Skeletal muscle tissue (tissue), 4 donors: ENCODE measurements around the gene STK40. TPM values are rescaled to one million over a fixed set of nuclear protein-coding genes. Genes with fewer than 3 reads are reported as not detected.

Experiments used
- H3K27ac ChIP-seq: one replicate; pipeline ENCODE4 v1.7.0; 2013; ENCODE audit warnings: mild to moderate bottlenecking, low read depth, low read length, inconsistent platforms
- H3K27me3 ChIP-seq, 3 donors: one replicate each; pipeline ENCODE4 v1.7.0; 2013; ENCODE audit warnings: low read length in 3 of 3; ENCODE audit not compliant: control insufficient read depth in 3 of 3, insufficient read depth in 3 of 3
- H3K36me3 ChIP-seq, 3 donors: one replicate each; pipeline ENCODE4 v1.7.0; 2013; ENCODE audit warnings: low read length in 3 of 3; ENCODE audit not compliant: control insufficient read depth in 3 of 3, insufficient read depth in 3 of 3
- H3K4me1 ChIP-seq, 3 donors: one replicate each; pipeline ENCODE4 v1.7.0; 2013; ENCODE audit warnings: low read length in 3 of 3, mild to moderate bottlenecking in 3 of 3; ENCODE audit not compliant: control insufficient read depth in 3 of 3, insufficient read depth in 3 of 3
- H3K4me3 ChIP-seq, 3 donors: one replicate each; pipeline ENCODE4 v1.7.0; 2013; ENCODE audit warnings: low read length in 3 of 3
- H3K9ac ChIP-seq, 3 donors: one replicate each; pipeline ENCODE4 v1.7.0; 2013; ENCODE audit warnings: low read length in 3 of 3, mild to moderate bottlenecking in 3 of 3, moderate library complexity in 2 of 3, low read depth in 1 of 3
- H3K9me3 ChIP-seq, 3 donors: one replicate each; pipeline ENCODE4 v1.7.0; 2013; ENCODE audit warnings: low read length in 3 of 3; ENCODE audit not compliant: control insufficient read depth in 3 of 3
- total RNA-seq: library from RNA; depleted of rRNA; stranded (reverse); fragments of >200 nt; gene quantifications from one replicate; pipeline ENCODE4 v1.2.3, GENCODE V29; 2014
- donor health status: Osteomylitis.

Gene STK40
- total RNA-seq, 1 donor from 2014 or later, result 11.0 TPM

DNA sequence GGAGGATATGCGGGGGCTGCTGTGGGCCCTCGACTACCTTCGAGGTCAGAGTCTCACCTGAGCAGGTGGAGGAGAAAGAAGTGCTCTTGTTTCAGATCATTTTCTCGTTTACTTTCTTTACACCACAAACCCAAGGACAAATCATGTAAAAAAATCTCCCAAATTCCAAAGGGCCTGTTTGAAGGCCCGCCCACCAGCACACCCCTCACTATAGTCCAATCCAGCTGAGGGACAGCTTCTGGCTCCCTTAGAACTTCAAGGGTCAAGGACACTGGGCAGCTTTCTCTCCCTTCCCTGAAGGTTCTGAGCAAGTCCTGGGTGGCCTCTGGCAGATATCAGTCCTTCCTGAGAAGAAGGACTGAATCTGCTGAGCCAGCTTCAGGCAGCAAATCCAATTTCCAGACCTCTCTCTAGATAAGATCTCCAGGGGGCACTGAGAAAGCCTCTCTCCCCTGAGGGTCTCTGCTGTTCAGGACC, 5.5 kb downstream of the STK40 start:
- Histone ChIP-seq H3K4me3 (no peak overlapping the region), H3K36me3 (peaks cover 0 to 6% (median 3%) of the 10 kb centered on the region in 3 donors), H3K27ac (no peak overlapping the region), H3K4me1 (peaks cover 55 to 82% (median 57%) of the 10 kb centered on the region in 3 donors), H3K9ac (peak overlapping the region in 2 of 3 donors; percentile 20 to 64), H3K9me3 (no peaks in the 10 kb centered on the region), H3K27me3 (no peaks in the 10 kb centered on the region)

DNA sequence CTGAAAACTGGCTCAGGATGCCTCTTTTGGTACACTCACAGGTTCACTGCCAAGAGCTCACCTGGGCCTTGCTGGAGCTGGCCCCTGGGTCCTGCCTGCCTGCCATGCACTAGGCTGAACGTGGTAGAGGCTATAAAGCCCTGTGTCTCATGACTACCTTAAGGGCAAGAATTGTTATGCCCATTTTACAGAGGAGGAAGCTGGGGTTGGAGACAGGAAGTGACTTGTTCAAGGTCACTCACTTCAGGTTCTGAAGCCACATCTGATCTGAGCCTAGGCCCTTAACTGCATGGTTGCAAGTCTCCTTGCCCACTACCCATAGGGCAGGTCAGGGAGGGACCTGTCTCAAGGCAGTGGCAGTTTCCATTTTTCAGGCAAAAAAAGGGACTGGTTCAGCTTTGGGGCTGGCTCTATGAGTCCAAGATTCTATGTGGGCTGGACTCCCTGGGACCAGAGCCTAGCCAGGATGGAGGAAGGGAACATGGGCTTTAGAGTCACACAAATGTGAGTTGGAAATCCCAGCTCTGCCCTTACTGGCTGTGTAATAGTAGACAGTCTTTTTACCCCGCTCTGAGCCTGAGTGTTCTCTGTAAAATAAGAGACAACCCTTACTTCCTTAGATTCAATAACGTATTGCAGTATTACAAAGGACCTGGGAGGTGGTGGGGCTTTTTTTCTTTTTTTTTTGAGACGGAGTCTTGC, 7.8 kb downstream of the STK40 start:
- Histone ChIP-seq H3K9me3 (no peaks in the 10 kb centered on the region), H3K27ac (peak overlapping the region; percentile 25), H3K27me3 (no peaks in the 10 kb centered on the region), H3K36me3 (peaks cover 0 to 6% (median 3%) of the 10 kb centered on the region in 3 donors), H3K4me3 (no peak overlapping the region), H3K9ac (no peak overlapping the region), H3K4me1 (peaks cover 58 to 82% (median 58%) of the 10 kb centered on the region in 3 donors)

DNA sequence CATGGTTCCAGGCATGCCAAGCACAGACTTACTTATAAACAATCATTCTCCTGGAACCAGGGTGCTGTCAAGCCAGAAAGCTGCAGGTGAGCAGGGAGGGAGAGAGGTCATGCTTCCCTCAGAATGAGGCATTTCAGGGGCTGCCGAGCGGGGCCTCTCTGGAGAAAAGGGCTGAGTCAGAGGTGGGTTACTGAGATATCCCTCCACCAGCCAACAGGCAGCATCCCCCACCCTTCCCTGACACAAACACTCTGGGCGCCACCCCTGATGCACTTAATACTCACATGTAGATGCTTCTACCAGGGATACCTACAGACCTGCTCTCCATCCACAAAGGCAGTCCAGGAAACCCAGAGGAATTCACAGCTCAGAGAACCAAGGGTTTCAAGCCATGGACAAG, 13.1 kb downstream of the STK40 start:
- H3K9me3 ChIP-seq, result no peaks in the 10 kb centered on the region
- H3K4me3 ChIP-seq, result no peak overlapping the region
- peaks cover 43 to 66% (median 60%) of the 10 kb centered on the region in 3 donors for H3K4me1 ChIP-seq
- peak overlapping the region; percentile 96 for H3K27ac ChIP-seq
- no peaks in the 10 kb centered on the region for H3K27me3 ChIP-seq
- H3K9ac ChIP-seq, result peak overlapping the region; percentile 13 to 81 (median 65)
- H3K36me3 ChIP-seq, result peaks cover 2 to 9% (median 5%) of the 10 kb centered on the region in 3 donors

DNA sequence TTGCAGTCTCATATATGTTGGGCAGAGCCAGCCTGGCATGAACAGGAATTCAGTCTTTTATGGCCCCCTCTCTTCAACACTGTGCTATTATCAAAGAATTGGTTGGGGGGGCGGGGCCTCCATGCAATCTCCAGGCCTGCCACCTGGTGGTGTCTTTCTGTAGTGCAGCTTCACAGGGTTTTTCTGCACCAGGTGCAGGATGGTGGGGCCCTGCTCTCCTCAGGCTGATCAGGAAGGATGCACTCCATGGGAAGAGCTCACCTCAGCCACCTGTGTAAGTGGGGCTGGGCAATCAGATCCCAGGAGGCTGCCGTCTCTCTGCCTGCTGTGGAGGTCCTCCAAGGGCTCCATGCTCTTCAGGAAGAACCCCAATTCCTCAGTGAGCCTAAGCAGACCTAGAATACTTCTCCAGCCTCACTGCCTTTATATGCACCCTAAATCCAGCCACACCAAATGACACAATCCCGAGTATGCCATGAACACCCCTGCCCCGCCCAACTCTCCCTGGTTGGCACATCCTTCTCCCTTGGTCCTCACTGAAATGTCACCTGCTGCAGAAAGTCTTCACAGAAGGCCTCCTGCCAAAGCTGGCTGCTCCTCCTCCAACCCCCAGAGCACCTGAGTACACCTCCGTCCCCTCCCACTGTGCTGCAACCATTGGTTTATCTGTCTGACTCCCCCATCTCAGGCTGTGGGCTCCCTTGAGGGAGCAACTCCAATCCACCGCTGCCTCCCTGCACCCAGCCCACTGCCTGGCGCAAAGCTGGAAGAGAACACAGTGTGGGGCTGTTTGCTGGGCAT, 16.5 kb downstream of the STK40 start:
- Histone ChIP-seq H3K4me1 (peaks cover 37 to 63% (median 61%) of the 10 kb centered on the region in 3 donors), H3K9me3 (no peaks in the 10 kb centered on the region), H3K36me3 (peaks cover 2 to 14% (median 8%) of the 10 kb centered on the region in 3 donors), H3K27me3 (no peaks in the 10 kb centered on the region), H3K4me3 (no peak overlapping the region), H3K27ac (no peak overlapping the region), H3K9ac (peak overlapping the region in 1 of 3 donors; percentile 50)

DNA sequence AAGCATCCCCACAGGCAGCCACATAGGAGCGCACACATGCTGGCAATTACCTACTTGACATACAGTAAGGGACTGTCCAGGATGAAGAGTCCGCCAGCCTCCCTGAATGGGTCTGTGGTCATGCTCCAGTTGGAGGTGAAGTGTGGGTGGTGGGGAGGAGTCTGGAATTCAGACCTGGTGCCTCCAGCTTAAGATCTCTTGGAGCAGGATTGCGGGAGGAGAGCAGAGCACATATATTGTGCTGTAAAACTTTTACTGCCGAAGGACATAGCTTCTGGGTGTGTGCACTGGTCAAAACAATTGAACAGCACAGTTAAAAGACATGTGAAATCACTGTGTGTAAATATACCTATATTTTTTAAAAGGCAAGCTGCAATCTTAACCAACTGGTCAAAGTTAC, 17.9 kb downstream of the STK40 start:
- Histone ChIP-seq H3K27me3 (no peaks in the 10 kb centered on the region), H3K4me3 (no peak overlapping the region), H3K9me3 (no peaks in the 10 kb centered on the region), H3K36me3 (peaks cover 4 to 18% (median 10%) of the 10 kb centered on the region in 3 donors), H3K4me1 (peaks cover 23 to 48% (median 46%) of the 10 kb centered on the region in 3 donors), H3K9ac (peak overlapping the region in 1 of 3 donors; percentile 16), H3K27ac (no peak overlapping the region)

DNA sequence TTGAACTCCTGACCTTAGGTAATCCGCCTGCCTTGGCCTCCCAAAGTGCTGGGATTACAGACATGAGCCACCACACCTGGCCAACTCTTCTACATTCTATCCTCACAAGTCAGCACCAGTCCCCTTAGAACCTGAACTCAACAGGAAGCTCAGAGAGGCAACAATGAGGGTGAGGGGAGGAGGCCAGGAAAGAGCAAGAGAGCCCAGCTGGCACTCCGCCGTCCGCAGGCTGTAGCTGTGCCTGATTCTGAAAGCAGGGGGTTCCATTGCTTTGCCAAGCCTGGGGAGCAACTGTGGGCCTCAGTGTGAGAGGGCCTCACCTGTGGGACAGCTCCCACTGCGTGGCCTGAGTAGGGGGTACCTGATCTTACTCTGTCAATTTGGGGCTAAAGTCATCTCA, 18.7 kb downstream of the STK40 start:
- H3K4me3 ChIP-seq, result no peak overlapping the region
- H3K9me3 ChIP-seq, result no peaks in the 10 kb centered on the region
- peaks cover 10 to 23% (median 17%) of the 10 kb centered on the region in 3 donors for H3K36me3 ChIP-seq
- no peaks in the 10 kb centered on the region for H3K27me3 ChIP-seq
- H3K9ac ChIP-seq, result no peak overlapping the region
- H3K27ac ChIP-seq, result peak overlapping the region; percentile 19
- H3K4me1 ChIP-seq, result peaks cover 18 to 41% (median 39%) of the 10 kb centered on the region in 3 donors

DNA sequence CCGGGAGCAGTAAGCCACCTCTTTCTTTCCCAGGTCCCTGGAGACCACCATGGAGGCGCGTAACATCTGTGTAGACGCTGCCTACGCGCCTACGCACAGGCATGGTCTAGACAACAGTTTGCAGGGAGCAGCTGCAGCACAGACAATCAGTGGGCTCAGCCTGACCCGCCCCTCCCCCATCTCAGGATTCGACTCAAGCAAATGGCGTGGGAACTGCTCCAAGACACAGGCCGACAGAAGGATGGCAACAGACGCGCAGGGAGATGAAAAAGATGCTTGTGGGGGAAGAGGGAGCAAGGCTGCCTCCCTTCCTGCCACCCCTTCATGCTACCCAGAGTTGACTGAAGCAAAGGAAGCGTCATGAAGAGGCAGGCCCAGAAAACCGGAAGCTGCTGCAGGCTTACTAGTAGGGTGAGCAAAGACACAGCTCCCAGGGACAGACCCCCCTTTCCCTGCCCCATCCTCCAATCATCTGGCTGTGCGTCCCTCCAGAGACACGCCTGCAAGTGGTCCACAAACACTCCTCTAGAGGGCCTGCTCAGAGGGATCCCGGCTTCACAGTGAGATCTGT, 19.5 kb downstream of the STK40 start:
- no peaks in the 10 kb centered on the region for H3K9me3 ChIP-seq
- H3K9ac ChIP-seq, result peak overlapping the region in 2 of 3 donors; percentile 45 to 60
- H3K4me1 ChIP-seq, result peaks cover 18 to 33% (median 33%) of the 10 kb centered on the region in 3 donors
- peaks cover 15 to 28% (median 23%) of the 10 kb centered on the region in 3 donors for H3K36me3 ChIP-seq
- H3K27ac ChIP-seq, result peak overlapping the region; percentile 39
- no peak overlapping the region for H3K4me3 ChIP-seq
- no peaks in the 10 kb centered on the region for H3K27me3 ChIP-seq

DNA sequence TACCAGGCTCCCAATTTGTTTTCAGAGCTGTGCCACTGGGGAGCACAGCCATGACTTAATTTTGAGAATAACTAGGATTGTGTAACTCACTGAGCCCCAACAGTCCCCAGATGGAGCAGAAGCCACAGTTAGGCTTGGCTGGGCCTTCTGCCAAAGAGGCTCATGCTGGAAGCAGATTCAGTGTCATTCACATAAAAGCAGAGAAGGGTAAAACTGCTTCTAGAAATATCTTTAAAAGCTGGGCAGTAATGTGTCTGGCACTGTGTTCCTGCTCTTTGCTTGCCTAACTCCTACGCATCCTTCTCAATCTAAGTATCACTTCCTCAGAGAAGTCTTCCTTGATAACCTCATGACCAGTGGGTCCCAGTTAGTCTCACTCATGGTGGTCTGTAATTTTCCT, 20.3 kb downstream of the STK40 start:
- Histone ChIP-seq H3K9ac (no peak overlapping the region), H3K36me3 (peaks cover 19 to 30% (median 26%) of the 10 kb centered on the region in 3 donors), H3K4me1 (peaks cover 18 to 33% (median 31%) of the 10 kb centered on the region in 3 donors), H3K9me3 (no peaks in the 10 kb centered on the region), H3K4me3 (no peak overlapping the region), H3K27me3 (no peaks in the 10 kb centered on the region), H3K27ac (peak overlapping the region; percentile 39)

DNA sequence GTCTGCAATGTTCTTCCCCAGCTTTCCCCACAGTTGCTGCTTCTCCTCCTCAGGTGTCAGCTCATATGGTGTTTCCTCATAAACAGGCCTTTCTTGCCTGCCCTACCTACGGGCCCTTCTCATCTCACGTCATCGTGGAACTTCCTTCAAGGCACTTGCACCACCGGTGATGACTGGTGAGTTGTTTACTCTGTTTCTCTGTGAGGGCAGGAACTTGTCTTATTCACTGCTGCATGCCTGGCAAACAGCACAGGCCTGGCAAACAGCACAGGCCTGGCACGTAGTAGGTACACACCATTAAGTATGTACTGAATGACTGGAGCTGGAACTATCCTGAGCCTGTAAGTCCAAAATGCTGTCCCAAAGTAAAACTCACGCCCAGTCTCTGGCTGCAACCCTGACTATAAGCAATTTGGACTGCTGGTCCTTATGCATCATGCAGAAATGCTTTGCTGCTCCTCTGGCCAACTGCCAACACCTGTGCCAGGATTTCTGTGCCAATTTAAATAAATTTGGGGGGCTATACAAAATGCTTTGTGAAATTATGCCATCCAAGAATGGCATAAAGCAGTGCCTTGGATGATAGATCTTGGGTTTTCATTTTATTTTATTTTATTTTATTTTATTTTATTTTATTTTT, 25.7 kb downstream of the STK40 start:
- Histone ChIP-seq H3K4me1 (peaks cover under 1 to 3% (median 2%) of the 10 kb centered on the region in 3 donors), H3K9me3 (no peaks in the 10 kb centered on the region), H3K36me3 (peaks cover 51 to 58% (median 52%) of the 10 kb centered on the region in 3 donors), H3K27me3 (no peaks in the 10 kb centered on the region), H3K27ac (no peak overlapping the region), H3K9ac (no peak overlapping the region), H3K4me3 (no peak overlapping the region)
